NCI-H1930 (cell line): Measurements from ENCODE around the gene CCDC24.

Experiments used
- DNase-seq, 2 experiments: peaks; one replicate each; lab custom pipeline; 2025; lab: John Stamatoyannopoulos, UW

The CCDC24 gene

GRCh38 chr1:44024031-44024902, 32.9 kb downstream of the CCDC24 start:
- DNase-seq = no peak

- no peak for DNase-seq
Observed at GRCh38 chr1:44024903-44025525, 33.6 kb downstream of the CCDC24 start.

GRCh38 chr1:44025816-44026215, 34.4 kb downstream of the CCDC24 start:
- DNase-seq = no peak

GRCh38 chr1:44027320-44027719, 35.9 kb downstream of the CCDC24 start:
- no peak for DNase-seq

GRCh38 chr1:44029260-44029910, 38.0 kb downstream of the CCDC24 start:
- DNase-seq = peak; percentile 28 to 44

- DNase-seq = peak; percentile 66 to 73
Observed at GRCh38 chr1:44029911-44030604, 38.7 kb downstream of the CCDC24 start.

- peak; percentile 27 to 59 for DNase-seq
Observed at GRCh38 chr1:44030605-44031251, 39.3 kb downstream of the CCDC24 start.

GRCh38 chr1:44031252-44032169, 40.1 kb downstream of the CCDC24 start, which contains the start of gene SLC6A9:
TSS of gene SLC6A9 (minus strand) at chr1:44031462. CDS start at chr1:44024277, 7,185 bp downstream.
- peak in 1 of 2 experiments; percentile 36 for DNase-seq

- DNase-seq = no peak
Observed at GRCh38 chr1:44032170-44032790, 40.9 kb downstream of the CCDC24 start.

GRCh38 chr1:44033041-44033575, 41.7 kb downstream of the CCDC24 start:
- DNase-seq = no peak

- DNase-seq = no peak
Observed at GRCh38 chr1:44033756-44034155, 42.4 kb downstream of the CCDC24 start.

- DNase-seq = no peak
Observed at GRCh38 chr1:44034423-44034822, 43.0 kb downstream of the CCDC24 start.

GRCh38 chr1:44034976-44035716, 43.7 kb downstream of the CCDC24 start:
- DNase-seq = no peak

GRCh38 chr1:44035726-44036408, 44.5 kb downstream of the CCDC24 start:
- DNase-seq = no peak

- DNase-seq = peak; percentile 12 to 55
Observed at GRCh38 chr1:44036409-44037139, 45.2 kb downstream of the CCDC24 start.

- no peak for DNase-seq
Observed at GRCh38 chr1:44037154-44037553, 45.8 kb downstream of the CCDC24 start.

- DNase-seq = no peak
Observed at GRCh38 chr1:44038876-44039657, 47.7 kb downstream of the CCDC24 start.
